Bone marrow (tissue), 2 donors: Measurements from ENCODE around the gene OR10H5.

Source experiments
- DNase-seq, 2 donors: peaks; one replicate each; lab custom pipeline; 2025; lab: John Stamatoyannopoulos, UW

The OR10H5 gene

DNA sequence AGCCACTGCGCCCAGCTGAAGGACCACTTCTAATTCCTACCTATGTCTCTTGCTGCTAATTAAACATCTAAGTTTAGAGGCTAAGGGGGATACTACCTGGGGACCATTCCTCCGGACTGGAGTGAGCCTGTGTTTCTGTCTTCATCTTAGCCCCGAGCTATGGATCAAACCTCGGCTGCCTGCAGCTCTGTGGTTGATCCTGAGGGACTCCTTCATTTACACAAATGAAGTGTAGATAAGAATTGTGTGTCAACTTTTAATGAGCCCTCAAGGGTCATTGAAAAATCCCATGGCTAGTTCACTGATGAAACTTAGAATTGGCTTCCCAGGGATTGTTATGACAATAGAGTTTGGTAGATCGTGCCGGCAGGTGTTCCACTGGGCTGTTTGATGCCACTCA, 59.5 kb downstream of the OR10H5 start:
- no peak for DNase-seq

- DNase-seq, result no peak
Measured at GRCh38 chr19:15850385-15850784, 62.9 kb downstream of the OR10H5 start.
